GM12878 (cell line): ENCODE measurements around the gene MAP2K7. TPM values are rescaled to one million over a fixed set of nuclear protein-coding genes. Genes with fewer than 3 reads are reported as not detected.

Experiments used
- ATAC-seq: fragments of 200-7000 bp; cut with Tn5 transposase; 3 replicates; pipeline ENCODE4 v1.9.1; 2020; ENCODE audit warnings: mild to moderate bottlenecking, moderate library complexity
- BruUV-seq: library from RNA; stranded (reverse); fragments of 400-500 nt; replicated peaks from 2 replicates; lab custom pipeline; 2021; lab: Mats Ljungman, UMichigan
- CTCF ChIA-PET: fragments of 300-600 bp; sonication (Branson Sonifier 250); formaldehyde crosslinking; extraction: SDS; loops from one replicate; lab custom pipeline; 2021; ENCODE audit warnings: inconsistent platforms; lab: Yijun Ruan, JAX
- POLR2A ChIA-PET: fragments of 350-600 bp; formaldehyde crosslinking; extraction: SDS; loops from one replicate; lab custom pipeline; 2021; ENCODE audit warnings: inconsistent platforms; lab: Charles Lee
- RAD21 ChIA-PET: fragments of 300-600 bp; sonication (Branson Sonifier 250); formaldehyde crosslinking; loops from one replicate; lab custom pipeline; 2023; ENCODE audit warnings: antibody characterized with exemption; ENCODE audit not compliant: unreplicated experiment; lab: Charles Lee
- SMC1A ChIA-PET: fragments of 300-600 bp; sonication (Branson Sonifier 250); formaldehyde crosslinking; loops from one replicate; lab custom pipeline; 2023; ENCODE audit not compliant: unreplicated experiment, uncharacterized antibody; lab: Charles Lee
- DNase-seq: peaks from one replicate; pipeline ENCODE4 v3.0.0-alpha.2; 2011; ENCODE audit warnings: low read depth, low spot score
- FAIRE-seq: peaks from 3 replicates; lab custom pipeline; 2011; peaks lifted over from hg19 to GRCh38; lab: Jason Lieb, UNC
- H2AFZ ChIP-seq: 2 replicates; pipeline ENCODE4 v1.6.0; 2011; ENCODE audit warnings: low read depth, low read length, control low read depth; ENCODE audit not compliant: control insufficient read depth
- H3K27ac ChIP-seq: 2 replicates; pipeline ENCODE4 v1.5.1; 2011; ENCODE audit warnings: control low read depth; ENCODE audit not compliant: control insufficient read depth, insufficient read depth
- H3K27me3 ChIP-seq, 2 experiments: replicated peaks in 1 of 2; 2 replicates each; pipeline versions ENCODE4 v1.6.0 to v1.6.1; 2011; ENCODE audit warnings: low read length in 1 of 2; ENCODE audit not compliant: control insufficient read depth in 2 of 2, insufficient read depth in 2 of 2
- H3K36me3 ChIP-seq, 2 experiments: 2 replicates each; pipeline ENCODE4 v1.5.1; 2011; ENCODE audit warnings: low read length in 1 of 2; ENCODE audit not compliant: control insufficient read depth in 2 of 2, insufficient read depth in 2 of 2
- H3K4me1 ChIP-seq: 2 replicates; pipeline ENCODE4 v1.6.1; 2011; ENCODE audit warnings: mild to moderate bottlenecking, low read length, moderate library complexity, mixed read lengths; ENCODE audit not compliant: control insufficient read depth, insufficient read depth
- H3K4me2 ChIP-seq: 2 replicates; pipeline ENCODE4 v1.6.0; 2011; ENCODE audit warnings: control low read depth; ENCODE audit not compliant: control insufficient read depth, insufficient read depth
- H3K4me3 ChIP-seq: fragments of 200-600 bp; sonication (generic); 2 replicates; pipeline ENCODE4 v1.5.1; 2016
- H3K79me2 ChIP-seq: 2 replicates; pipeline ENCODE4 v1.6.0; 2011; ENCODE audit warnings: low read length; ENCODE audit not compliant: control insufficient read depth, insufficient read depth
- H3K9ac ChIP-seq: 2 replicates; pipeline ENCODE4 v1.8.0; 2011; ENCODE audit warnings: low read length, control low read depth, mixed read lengths; ENCODE audit not compliant: control insufficient read depth, insufficient read depth
- H3K9me3 ChIP-seq: replicated peaks from 3 replicates; pipeline ENCODE4 v1.5.1; 2011; ENCODE audit warnings: mild to moderate bottlenecking, low read length; ENCODE audit not compliant: control insufficient read depth, insufficient read depth
- H4K20me1 ChIP-seq: 2 replicates; pipeline ENCODE4 v1.6.0; 2011; ENCODE audit not compliant: control insufficient read depth, insufficient read depth
- DPF2 ChIP-seq: fragments of 450-650 bp; IDR thresholded peaks from 2 replicates; pipeline ENCODE4 v1.6.1; 2017; ENCODE audit warnings: mild to moderate bottlenecking
- IKZF1 ChIP-seq: fragments of 450-650 bp; conservative IDR thresholded peaks from 2 replicates; pipeline ENCODE4 v1.6.1; 2017; ENCODE audit warnings: antibody characterized with exemption, mild to moderate bottlenecking
- POLR2AphosphoS2 ChIP-seq: IDR thresholded peaks from 2 replicates; pipeline ENCODE4 v1.6.1; 2011; ENCODE audit warnings: low read depth, mild to moderate bottlenecking, low read length, improper control_type of control experiment, moderate library complexity
- RB1 ChIP-seq: fragments of 450-650 bp; formaldehyde crosslinking; IDR thresholded peaks from 2 replicates; pipeline ENCODE4 v1.6.1; 2017; ENCODE audit warnings: mild to moderate bottlenecking, borderline replicate concordance
- WRNIP1 ChIP-seq: IDR thresholded peaks from 2 replicates; pipeline ENCODE4 v1.6.1; 2011; ENCODE audit warnings: low read depth, low read length, improper control_type of control experiment, borderline replicate concordance
- ZNF24 ChIP-seq: fragments of 450-650 bp; IDR thresholded peaks from 2 replicates; pipeline ENCODE4 v1.6.1; 2017; ENCODE audit warnings: antibody characterized with exemption, mild to moderate bottlenecking
- ZNF622 ChIP-seq: fragments of 450-650 bp; IDR thresholded peaks from 2 replicates; pipeline ENCODE4 v1.6.1; 2017; ENCODE audit warnings: mild to moderate bottlenecking, inconsistent platforms
- WGBS: methylation state at CpG from one replicate; pipeline ENCODE4 v1.1.6; 2016; ENCODE audit warnings: low lambda C conversion rate; ENCODE audit not compliant: insufficient replicate concordance, insufficient coverage; ENCODE audit errors: missing lambda C conversion rate; 5-methylcytosine and 5-hydroxymethylcytosine counted together
- in situ Hi-C: fragments of 300-500 bp; cut with MboI; formaldehyde crosslinking; loops from 9 replicates; pipeline ENCODE4 v1.14.3; 2018; ENCODE audit warnings: mixed read lengths
- intact Hi-C: fragments of 100-400 bp; cut with micrococcal nuclease; formaldehyde crosslinking; loops from one replicate; pipeline ENCODE4 v1.14.2; 2022; ENCODE audit not compliant: unreplicated experiment
- polyA plus RNA-seq, 11 experiments: library from polyadenylated mRNA; depleted of rRNA in 4 of 11; unstranded in 6 of 11; stranded (reverse) in 5 of 11; fragments of >200 nt; fragmentation: Nextera tagmentation in 4 of 11; fragmentation: Illumina TruSeq in 1 of 11; extraction: Ambion mirVana in 4 of 11; extraction: Trizol in 1 of 11; gene quantifications; 1 replicate in 1 of 11; 2 replicates in 10 of 11; pipeline versions ENCODE4 v1.2.1 to v1.2.3, GENCODE V29; 2011 to 2016; ENCODE audit warnings: inconsistent platforms in 2 of 11, missing spikeins in 2 of 11, low read depth in 1 of 11
- total RNA-seq, 4 experiments: library from RNA; depleted of rRNA in 3 of 4; stranded (reverse); fragments of >200 nt in 3 of 4; fragmentation: Illumina TruSeq in 1 of 4; extraction: Trizol in 1 of 4; gene quantifications; 2 replicates each; pipeline versions ENCODE4 v1.2.1 to v1.2.3, GENCODE V29; 2013 to 2021
- TF ChIP-seq, protein P1 (sequence below): IDR thresholded peaks from 2 replicates; pipeline ENCODE4 v1.6.1; 2011; ENCODE audit warnings: low read depth, low read length, improper control_type of control experiment, borderline replicate concordance
- TF ChIP-seq, protein P2 (sequence below): fragments of 150-350 bp; IDR thresholded peaks from 2 replicates; pipeline ENCODE4 v1.6.1; 2014; ENCODE audit warnings: mild to moderate bottlenecking, low read depth, low read length
- TF ChIP-seq, protein P3 (sequence below): fragments of 150-350 bp; IDR thresholded peaks from 2 replicates; pipeline ENCODE4 v1.6.1; 2016; ENCODE audit warnings: low read depth, low read length
- TF ChIP-seq, protein P4 (sequence below): fragments of 450-650 bp; IDR thresholded peaks from 2 replicates; pipeline ENCODE4 v1.6.1; 2016; ENCODE audit warnings: mild to moderate bottlenecking

Gene MAP2K7
- total and polyA plus RNA-seq, 10 of the 15 experiments (the other 5 are each of a cell fraction or from before 2014, with no cell fraction given), result 0.34 to 32.2 (median 6.7) TPM

DNA sequence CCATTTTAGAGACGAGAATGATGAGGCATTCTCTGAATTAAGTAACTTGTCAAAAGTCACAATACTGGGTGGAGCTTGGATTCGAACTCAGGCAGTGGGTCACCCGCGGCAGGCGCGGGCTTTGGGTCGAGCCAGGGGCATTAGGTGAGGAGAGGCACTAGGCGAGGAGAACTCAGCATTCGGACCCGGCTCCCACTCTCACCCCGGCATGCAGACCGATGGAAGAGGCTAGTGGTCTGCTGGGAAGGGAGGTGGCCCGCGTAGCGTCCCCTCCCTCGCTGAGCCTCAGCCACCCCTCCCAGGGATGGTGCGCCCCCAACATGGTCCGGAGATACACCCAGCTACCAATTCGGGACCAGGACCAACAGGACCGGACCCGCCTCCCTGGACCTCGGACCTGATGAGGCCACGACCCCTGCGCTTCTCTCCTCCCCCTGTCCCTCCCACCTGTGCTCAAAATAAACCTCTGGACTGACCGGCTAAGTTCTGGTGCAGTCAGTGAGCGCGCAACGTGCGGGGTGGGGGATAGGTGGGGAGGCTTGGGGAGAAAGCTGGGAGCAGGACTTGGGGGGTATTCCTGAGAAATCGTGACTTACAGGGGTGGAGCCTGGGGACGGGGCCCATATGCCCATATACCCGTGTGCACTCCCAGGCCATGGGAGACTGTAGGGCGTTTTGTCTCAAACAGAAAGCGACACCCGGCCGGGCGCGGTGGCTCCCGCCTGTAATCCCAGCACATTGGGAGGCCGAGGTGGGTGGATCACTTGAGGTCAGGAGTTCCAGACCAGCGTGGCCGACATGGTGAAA is 15.1 kb downstream of the MAP2K7 start (continued):
- TF ChIP-seq, protein P1, sequence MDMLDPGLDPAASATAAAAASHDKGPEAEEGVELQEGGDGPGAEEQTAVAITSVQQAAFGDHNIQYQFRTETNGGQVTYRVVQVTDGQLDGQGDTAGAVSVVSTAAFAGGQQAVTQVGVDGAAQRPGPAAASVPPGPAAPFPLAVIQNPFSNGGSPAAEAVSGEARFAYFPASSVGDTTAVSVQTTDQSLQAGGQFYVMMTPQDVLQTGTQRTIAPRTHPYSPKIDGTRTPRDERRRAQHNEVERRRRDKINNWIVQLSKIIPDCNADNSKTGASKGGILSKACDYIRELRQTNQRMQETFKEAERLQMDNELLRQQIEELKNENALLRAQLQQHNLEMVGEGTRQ, result no peak

DNA sequence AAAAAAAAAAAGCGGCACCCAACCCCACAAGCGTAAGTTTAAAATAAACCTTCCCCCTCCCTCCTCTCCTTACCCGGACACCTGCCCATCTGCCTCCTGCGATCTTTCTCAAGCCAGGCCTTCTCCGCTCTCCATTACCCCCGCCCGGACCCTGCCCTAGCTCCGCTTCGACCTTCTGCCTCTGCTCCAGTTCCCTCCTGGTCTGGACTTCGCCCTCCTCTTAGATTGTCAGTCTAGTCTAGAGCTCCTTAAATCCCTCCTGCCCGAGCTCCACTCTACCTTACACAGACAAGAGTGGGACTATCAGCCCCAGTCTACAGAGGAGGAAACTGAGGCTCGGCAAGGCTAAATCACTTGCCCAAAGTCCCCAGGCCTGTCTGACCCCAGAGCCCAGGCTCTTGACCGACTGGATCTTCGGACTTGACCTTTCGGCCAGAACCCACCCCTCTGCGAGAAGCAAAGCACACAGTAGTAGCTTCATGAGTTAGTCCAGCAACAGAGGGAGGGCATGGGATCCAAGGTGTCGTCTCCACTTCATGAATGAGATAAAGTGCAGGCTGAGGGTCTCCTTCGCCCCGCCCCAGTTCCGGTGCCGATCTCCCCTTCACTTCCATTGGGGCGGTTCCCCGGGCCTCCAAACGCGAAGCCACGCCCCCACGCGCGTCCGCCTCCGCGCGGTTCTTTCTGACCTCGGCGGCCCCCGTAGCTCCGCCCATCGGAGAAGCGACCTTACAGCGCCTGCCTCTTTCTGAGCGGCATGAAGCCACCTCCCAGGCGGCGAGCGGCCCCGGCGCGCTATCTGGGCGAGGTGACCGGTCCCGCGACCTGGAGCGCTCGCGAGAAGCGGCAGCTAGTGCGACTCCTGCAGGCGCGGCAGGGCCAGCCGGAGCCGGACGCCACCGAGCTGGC is 16.2 kb downstream of the MAP2K7 start, which contains the start of gene SNAPC2:
SNAPC2 (plus strand) TSS at position 729 of the 909 bp plus-strand sequence; CDS start at position 758, 29 bp downstream.
- Histone ChIP-seq H3K79me2 (no peaks in the 10 kb centered on the region), H2AFZ (peak within 1 kb of the TSS; percentile 97), H3K36me3 (no peaks in the 10 kb centered on the region; a peak in 1 of 4 replicates), H3K27ac (peak within 1 kb of the TSS; percentile 44), H3K9me3 (no peaks in the 10 kb centered on the region; the same call in 2 of the 3 replicates), H4K20me1 (no peaks in the 10 kb centered on the region), H3K4me2 (peak within 1 kb of the TSS; percentile 96), H3K27me3 (peaks cover 8 to 21% of the 10 kb centered on the region in 2 experiments), H3K4me1 (peaks cover 11% of the 10 kb centered on the region), H3K9ac (peak within 1 kb of the TSS; percentile 69), H3K4me3 (peak within 1 kb of the TSS; percentile 82)
- CTCF ChIA-PET, result interaction anchor here (0.5 to 3.9 kb wide), 12 partner anchors 11 to 351 kb away, joined by 3 to 32 read pairs (median 4); partner anchors contain the start of genes MAP2K7, TIMM44 and TRAPPC5
- no TSS peak for BruUV-seq
- SMC1A ChIA-PET, result interaction anchor here (1.6 to 2.5 kb wide), 2 partner anchors 16 to 24 kb away, joined by 7 to 13 read pairs; partner anchors contain the start of genes MAP2K7 and TIMM44
- POLR2A ChIA-PET, result interaction anchor here (0.7 to 2.9 kb wide), 6 partner anchors 16 to 820 kb away, joined by 4 to 27 read pairs (median 5); partner anchors contain the start of genes MAP2K7 and TIMM44
- ATAC-seq (peak; percentile 86), FAIRE-seq (peak; percentile 78), DNase-seq (peak; percentile 70)
- WGBS, result 6% methylated on average over 62 of the region's 62 CpGs
- intact Hi-C loops, result no loop called here
- RAD21 ChIA-PET, result interaction anchor here (0.6 to 2.5 kb wide), 16 partner anchors 8 to 817 kb away, joined by 3 to 17 read pairs (median 4); partner anchors contain the start of genes MAP2K7, TIMM44 and TRAPPC5
- in situ Hi-C loops, result no loop called here
- TF ChIP-seq WRNIP1, result no peak
- TF ChIP-seq, protein P2, sequence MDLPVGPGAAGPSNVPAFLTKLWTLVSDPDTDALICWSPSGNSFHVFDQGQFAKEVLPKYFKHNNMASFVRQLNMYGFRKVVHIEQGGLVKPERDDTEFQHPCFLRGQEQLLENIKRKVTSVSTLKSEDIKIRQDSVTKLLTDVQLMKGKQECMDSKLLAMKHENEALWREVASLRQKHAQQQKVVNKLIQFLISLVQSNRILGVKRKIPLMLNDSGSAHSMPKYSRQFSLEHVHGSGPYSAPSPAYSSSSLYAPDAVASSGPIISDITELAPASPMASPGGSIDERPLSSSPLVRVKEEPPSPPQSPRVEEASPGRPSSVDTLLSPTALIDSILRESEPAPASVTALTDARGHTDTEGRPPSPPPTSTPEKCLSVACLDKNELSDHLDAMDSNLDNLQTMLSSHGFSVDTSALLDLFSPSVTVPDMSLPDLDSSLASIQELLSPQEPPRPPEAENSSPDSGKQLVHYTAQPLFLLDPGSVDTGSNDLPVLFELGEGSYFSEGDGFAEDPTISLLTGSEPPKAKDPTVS, result 0 out of 2 replicates have a peak, but pooled peaks have one; percentile 14
- TF ChIP-seq ZNF622, result no peak
- TF ChIP-seq POLR2AphosphoS2, result no peak
- 0 out of 2 replicates have a peak, but pooled peaks have one; percentile 42 for TF ChIP-seq RB1
- TF ChIP-seq ZNF24, result no peak
- peak; percentile 61; the same call in 1 of the 2 replicates for TF ChIP-seq IKZF1
- TF ChIP-seq, protein P3, sequence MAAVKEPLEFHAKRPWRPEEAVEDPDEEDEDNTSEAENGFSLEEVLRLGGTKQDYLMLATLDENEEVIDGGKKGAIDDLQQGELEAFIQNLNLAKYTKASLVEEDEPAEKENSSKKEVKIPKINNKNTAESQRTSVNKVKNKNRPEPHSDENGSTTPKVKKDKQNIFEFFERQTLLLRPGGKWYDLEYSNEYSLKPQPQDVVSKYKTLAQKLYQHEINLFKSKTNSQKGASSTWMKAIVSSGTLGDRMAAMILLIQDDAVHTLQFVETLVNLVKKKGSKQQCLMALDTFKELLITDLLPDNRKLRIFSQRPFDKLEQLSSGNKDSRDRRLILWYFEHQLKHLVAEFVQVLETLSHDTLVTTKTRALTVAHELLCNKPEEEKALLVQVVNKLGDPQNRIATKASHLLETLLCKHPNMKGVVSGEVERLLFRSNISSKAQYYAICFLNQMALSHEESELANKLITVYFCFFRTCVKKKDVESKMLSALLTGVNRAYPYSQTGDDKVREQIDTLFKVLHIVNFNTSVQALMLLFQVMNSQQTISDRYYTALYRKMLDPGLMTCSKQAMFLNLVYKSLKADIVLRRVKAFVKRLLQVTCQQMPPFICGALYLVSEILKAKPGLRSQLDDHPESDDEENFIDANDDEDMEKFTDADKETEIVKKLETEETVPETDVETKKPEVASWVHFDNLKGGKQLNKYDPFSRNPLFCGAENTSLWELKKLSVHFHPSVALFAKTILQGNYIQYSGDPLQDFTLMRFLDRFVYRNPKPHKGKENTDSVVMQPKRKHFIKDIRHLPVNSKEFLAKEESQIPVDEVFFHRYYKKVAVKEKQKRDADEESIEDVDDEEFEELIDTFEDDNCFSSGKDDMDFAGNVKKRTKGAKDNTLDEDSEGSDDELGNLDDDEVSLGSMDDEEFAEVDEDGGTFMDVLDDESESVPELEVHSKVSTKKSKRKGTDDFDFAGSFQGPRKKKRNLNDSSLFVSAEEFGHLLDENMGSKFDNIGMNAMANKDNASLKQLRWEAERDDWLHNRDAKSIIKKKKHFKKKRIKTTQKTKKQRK, result no peak
- TF ChIP-seq, protein P4, sequence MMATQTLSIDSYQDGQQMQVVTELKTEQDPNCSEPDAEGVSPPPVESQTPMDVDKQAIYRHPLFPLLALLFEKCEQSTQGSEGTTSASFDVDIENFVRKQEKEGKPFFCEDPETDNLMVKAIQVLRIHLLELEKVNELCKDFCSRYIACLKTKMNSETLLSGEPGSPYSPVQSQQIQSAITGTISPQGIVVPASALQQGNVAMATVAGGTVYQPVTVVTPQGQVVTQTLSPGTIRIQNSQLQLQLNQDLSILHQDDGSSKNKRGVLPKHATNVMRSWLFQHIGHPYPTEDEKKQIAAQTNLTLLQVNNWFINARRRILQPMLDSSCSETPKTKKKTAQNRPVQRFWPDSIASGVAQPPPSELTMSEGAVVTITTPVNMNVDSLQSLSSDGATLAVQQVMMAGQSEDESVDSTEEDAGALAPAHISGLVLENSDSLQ, result peak; percentile 83
- TF ChIP-seq DPF2, result peak; percentile 49
